Breast epithelium (tissue), 3 donors: ENCODE data around the gene OTOF.

Source experiments
- CTCF ChIP-seq, 3 donors: fragments of 450-650 bp; IDR thresholded peaks; one replicate each; pipeline ENCODE4 v1.5.1; 2016 to 2017; ENCODE audit warnings: antibody characterized with exemption in 3 of 3, mild to moderate bottlenecking in 3 of 3, moderate library complexity in 3 of 3
- POLR2A ChIP-seq: fragments of 450-650 bp; IDR thresholded peaks from one replicate; pipeline ENCODE4 v1.6.1; 2016; ENCODE audit warnings: antibody characterized with exemption, mild to moderate bottlenecking, moderate library complexity
- POLR2AphosphoS5 ChIP-seq, 3 donors: sonication (generic); formaldehyde crosslinking; IDR thresholded peaks; one replicate each; pipeline ENCODE4 v1.6.1; 2017; ENCODE audit warnings: antibody characterized with exemption in 3 of 3

GRCh38 chr2:26459991-26460612 lies 17.8 kb downstream of the OTOF start:
- TF ChIP-seq CTCF (IDR thresholded peaks at IDR 0.05) (no peak), POLR2A (no peak), POLR2AphosphoS5 (IDR thresholded peaks at IDR 0.05) (no peak)
